ENCODE data around the gene GASK1B.

GASK1B gene

GRCh38 chr4:158197194-158197776, 24.5 kb upstream of the GASK1B start:
- peaks cover 3% of the 10 kb centered on the region for H3K27me3 Mint-ChIP-seq
- H3K4me3 Mint-ChIP-seq: no peak overlapping the region
- H3K36me3 Mint-ChIP-seq: no peaks in the 10 kb centered on the region
- peaks cover 2% of the 10 kb centered on the region for H3K4me1 Mint-ChIP-seq (ENCODE audit: low read depth)
- no peaks in the 10 kb centered on the region for H3K9me3 Mint-ChIP-seq (ENCODE audit: low read depth)
- H3K27ac Mint-ChIP-seq: no peak overlapping the region

GRCh38 chr4:158195297-158195696, 22.5 kb upstream of the GASK1B start:
- Mint-ChIP-seq H3K27ac (no peak overlapping the region), H3K27me3 (peaks cover 6% of the 10 kb centered on the region), H3K4me1 (ENCODE audit: low read depth) (peaks cover 2% of the 10 kb centered on the region), H3K36me3 (no peaks in the 10 kb centered on the region), H3K9me3 (ENCODE audit: low read depth) (no peaks in the 10 kb centered on the region), H3K4me3 (no peak overlapping the region)

- Mint-ChIP-seq H3K27ac (no peak overlapping the region), H3K4me1 (ENCODE audit: low read depth) (peaks cover 2% of the 10 kb centered on the region), H3K4me3 (no peak overlapping the region), H3K9me3 (ENCODE audit: low read depth) (no peaks in the 10 kb centered on the region), H3K36me3 (no peaks in the 10 kb centered on the region), H3K27me3 (peaks cover 6% of the 10 kb centered on the region)
These were observed 20.4 kb upstream of the GASK1B start for GRCh38 chr4:158193171-158193749.

GRCh38 chr4:158192439-158193158, 19.8 kb upstream of the GASK1B start:
- Mint-ChIP-seq H3K9me3 (ENCODE audit: low read depth) (no peaks in the 10 kb centered on the region), H3K4me1 (ENCODE audit: low read depth) (peaks cover 2% of the 10 kb centered on the region), H3K27me3 (peaks cover 6% of the 10 kb centered on the region), H3K4me3 (no peak overlapping the region), H3K36me3 (no peaks in the 10 kb centered on the region), H3K27ac (no peak overlapping the region)

- Mint-ChIP-seq H3K9me3 (ENCODE audit: low read depth) (no peaks in the 10 kb centered on the region), H3K36me3 (no peaks in the 10 kb centered on the region), H3K4me3 (no peak overlapping the region), H3K27ac (no peak overlapping the region), H3K27me3 (peaks cover 6% of the 10 kb centered on the region), H3K4me1 (ENCODE audit: low read depth) (peaks cover 2% of the 10 kb centered on the region)
These were observed 17.9 kb upstream of the GASK1B start for GRCh38 chr4:158190718-158191117.

GRCh38 chr4:158189422-158189821, 16.6 kb upstream of the GASK1B start:
- H3K4me1 Mint-ChIP-seq (ENCODE audit: low read depth): peaks cover 2% of the 10 kb centered on the region
- H3K27me3 Mint-ChIP-seq: peaks cover 6% of the 10 kb centered on the region
- no peak overlapping the region for H3K27ac Mint-ChIP-seq
- H3K4me3 Mint-ChIP-seq: no peak overlapping the region
- no peaks in the 10 kb centered on the region for H3K9me3 Mint-ChIP-seq (ENCODE audit: low read depth)
- H3K36me3 Mint-ChIP-seq: no peaks in the 10 kb centered on the region

- Mint-ChIP-seq H3K4me3 (no peak overlapping the region), H3K27ac (no peak overlapping the region), H3K27me3 (peaks cover 4% of the 10 kb centered on the region), H3K4me1 (ENCODE audit: low read depth) (no peaks in the 10 kb centered on the region), H3K9me3 (ENCODE audit: low read depth) (no peaks in the 10 kb centered on the region), H3K36me3 (no peaks in the 10 kb centered on the region)
These were observed 14.0 kb upstream of the GASK1B start for GRCh38 chr4:158186815-158187214.

- no peak overlapping the region for H3K4me3 Mint-ChIP-seq
- H3K27me3 Mint-ChIP-seq: peaks cover 1% of the 10 kb centered on the region
- no peaks in the 10 kb centered on the region for H3K36me3 Mint-ChIP-seq
- H3K9me3 Mint-ChIP-seq (ENCODE audit: low read depth): no peaks in the 10 kb centered on the region
- H3K27ac Mint-ChIP-seq: no peak overlapping the region
- H3K4me1 Mint-ChIP-seq (ENCODE audit: low read depth): no peaks in the 10 kb centered on the region
These were observed 9.9 kb upstream of the GASK1B start for GRCh38 chr4:158182736-158183135.

- Mint-ChIP-seq H3K27me3 (peaks cover 1% of the 10 kb centered on the region), H3K27ac (no peak overlapping the region), H3K4me3 (no peak overlapping the region), H3K4me1 (ENCODE audit: low read depth) (no peaks in the 10 kb centered on the region), H3K9me3 (ENCODE audit: low read depth) (no peaks in the 10 kb centered on the region), H3K36me3 (no peaks in the 10 kb centered on the region)
These were observed 9.1 kb upstream of the GASK1B start for GRCh38 chr4:158181906-158182305.

GRCh38 chr4:158179465-158179864, 6.6 kb upstream of the GASK1B start:
- Mint-ChIP-seq H3K27ac (no peak overlapping the region), H3K27me3 (peaks cover 3% of the 10 kb centered on the region), H3K4me3 (no peak overlapping the region), H3K36me3 (no peaks in the 10 kb centered on the region), H3K4me1 (ENCODE audit: low read depth) (no peaks in the 10 kb centered on the region), H3K9me3 (ENCODE audit: low read depth) (no peaks in the 10 kb centered on the region)

GRCh38 chr4:158176776-158177175, 4.0 kb upstream of the GASK1B start:
- Mint-ChIP-seq H3K4me1 (ENCODE audit: low read depth) (peaks cover 3% of the 10 kb centered on the region), H3K36me3 (no peaks in the 10 kb centered on the region), H3K27ac (no peak overlapping the region), H3K27me3 (peaks cover 9% of the 10 kb centered on the region), H3K4me3 (no peak overlapping the region), H3K9me3 (ENCODE audit: low read depth) (no peaks in the 10 kb centered on the region)

GRCh38 chr4:158176108-158176507, 3.3 kb upstream of the GASK1B start:
- no peak overlapping the region for H3K27ac Mint-ChIP-seq
- H3K27me3 Mint-ChIP-seq: peaks cover 12% of the 10 kb centered on the region
- no peaks in the 10 kb centered on the region for H3K36me3 Mint-ChIP-seq
- H3K4me1 Mint-ChIP-seq (ENCODE audit: low read depth): peaks cover 3% of the 10 kb centered on the region
- H3K9me3 Mint-ChIP-seq (ENCODE audit: low read depth): no peaks in the 10 kb centered on the region
- no peak overlapping the region for H3K4me3 Mint-ChIP-seq

- no peaks in the 10 kb centered on the region for H3K9me3 Mint-ChIP-seq (ENCODE audit: low read depth)
- H3K27ac Mint-ChIP-seq: no peak overlapping the region
- H3K4me1 Mint-ChIP-seq (ENCODE audit: low read depth): peaks cover 3% of the 10 kb centered on the region
- H3K36me3 Mint-ChIP-seq: no peaks in the 10 kb centered on the region
- H3K27me3 Mint-ChIP-seq: peaks cover 21% of the 10 kb centered on the region
- H3K4me3 Mint-ChIP-seq: no peak overlapping the region
These were observed 1.9 kb downstream of the GASK1B start for GRCh38 chr4:158170691-158171561.

GRCh38 chr4:158169931-158170690, 2.7 kb downstream of the GASK1B start:
- no peak overlapping the region for H3K27ac Mint-ChIP-seq
- no peaks in the 10 kb centered on the region for H3K36me3 Mint-ChIP-seq

More at GRCh38 chr4:158169931-158170690, 2.7 kb downstream of the GASK1B start:
- H3K9me3 Mint-ChIP-seq (ENCODE audit: low read depth): no peaks in the 10 kb centered on the region
- peaks cover 3% of the 10 kb centered on the region for H3K4me1 Mint-ChIP-seq (ENCODE audit: low read depth)
- H3K4me3 Mint-ChIP-seq: no peak overlapping the region
- peaks cover 21% of the 10 kb centered on the region for H3K27me3 Mint-ChIP-seq

Measured in activated naive CD8-positive, alpha-beta T cell (primary cell).